Measurements from ENCODE around the gene SLC25A21. TPM values are rescaled to one million over a fixed set of nuclear protein-coding genes. Genes with fewer than 3 reads are reported as not detected.
A peak's percentile ranks its signal among the peaks of the same experiment; 100 is the strongest.

Gene SLC25A21
- total RNA-seq, 1 donor from 2014 or later, result 0.91 TPM

GRCh38 chr14:36672095-36672494 is 500.3 kb downstream of the SLC25A21 start:
- Mint-ChIP-seq H3K9me3 (ENCODE audit: unreplicated experiment) (no peaks in the 10 kb centered on the region), H3K27ac (ENCODE audit: unreplicated experiment) (no peak overlapping the region), H3K36me3 (ENCODE audit: unreplicated experiment) (no peaks in the 10 kb centered on the region), H3K27me3 (ENCODE audit: unreplicated experiment) (peaks cover 3% of the 10 kb centered on the region), H3K4me1 (ENCODE audit: low read depth, unreplicated experiment) (peaks cover 5% of the 10 kb centered on the region), H3K4me3 (ENCODE audit: unreplicated experiment) (no peak overlapping the region)
- no peak for DNase-seq
- TF ChIP-seq CTCF (IDR thresholded peaks at IDR 0.05; ENCODE audit: partially characterized antibody, unreplicated experiment), result no peak

GRCh38 chr14:36671149-36671548 is 501.3 kb downstream of the SLC25A21 start:
- peaks cover 7% of the 10 kb centered on the region for H3K27me3 Mint-ChIP-seq (ENCODE audit: unreplicated experiment)
- H3K36me3 Mint-ChIP-seq (ENCODE audit: unreplicated experiment), result no peaks in the 10 kb centered on the region
- no peak for DNase-seq
- peaks cover under 1% of the 10 kb centered on the region for H3K4me1 Mint-ChIP-seq (ENCODE audit: low read depth, unreplicated experiment)
- H3K27ac Mint-ChIP-seq (ENCODE audit: unreplicated experiment), result no peak overlapping the region
- H3K9me3 Mint-ChIP-seq (ENCODE audit: unreplicated experiment), result no peaks in the 10 kb centered on the region
- no peak overlapping the region for H3K4me3 Mint-ChIP-seq (ENCODE audit: unreplicated experiment)
- TF ChIP-seq CTCF (IDR thresholded peaks at IDR 0.05; ENCODE audit: partially characterized antibody, unreplicated experiment), result no peak

GRCh38 chr14:36667679-36668078 is 504.7 kb downstream of the SLC25A21 start:
- no peak for TF ChIP-seq CTCF (IDR thresholded peaks at IDR 0.05; ENCODE audit: partially characterized antibody, unreplicated experiment)

GRCh38 chr14:36666416-36667206 is 505.8 kb downstream of the SLC25A21 start:
- peaks cover 31% of the 10 kb centered on the region for H3K27me3 Mint-ChIP-seq (ENCODE audit: unreplicated experiment)
- no peak overlapping the region for H3K27ac Mint-ChIP-seq (ENCODE audit: unreplicated experiment)
- no peaks in the 10 kb centered on the region for H3K36me3 Mint-ChIP-seq (ENCODE audit: unreplicated experiment)
- peaks cover 2% of the 10 kb centered on the region for H3K9me3 Mint-ChIP-seq (ENCODE audit: unreplicated experiment)
- no peak for DNase-seq
- peak overlapping the region; percentile 61 for H3K4me3 Mint-ChIP-seq (ENCODE audit: unreplicated experiment)
- no peak for TF ChIP-seq CTCF (IDR thresholded peaks at IDR 0.05; ENCODE audit: partially characterized antibody, unreplicated experiment)
- H3K4me1 Mint-ChIP-seq (ENCODE audit: low read depth, unreplicated experiment), result peaks cover 4% of the 10 kb centered on the region

More at GRCh38 chr14:36667679-36668078, 504.7 kb downstream of the SLC25A21 start:
- no peak overlapping the region for H3K27ac Mint-ChIP-seq (ENCODE audit: unreplicated experiment)
- H3K4me3 Mint-ChIP-seq (ENCODE audit: unreplicated experiment), result peak overlapping the region; percentile 58
- peaks cover 24% of the 10 kb centered on the region for H3K27me3 Mint-ChIP-seq (ENCODE audit: unreplicated experiment)
- H3K4me1 Mint-ChIP-seq (ENCODE audit: low read depth, unreplicated experiment), result peaks cover 4% of the 10 kb centered on the region
- no peak for DNase-seq
- no peaks in the 10 kb centered on the region for H3K36me3 Mint-ChIP-seq (ENCODE audit: unreplicated experiment)
- H3K9me3 Mint-ChIP-seq (ENCODE audit: unreplicated experiment), result peaks cover 2% of the 10 kb centered on the region

- Mint-ChIP-seq H3K4me1 (ENCODE audit: low read depth, unreplicated experiment) (peaks cover 9% of the 10 kb centered on the region), H3K27me3 (ENCODE audit: unreplicated experiment) (peaks cover 34% of the 10 kb centered on the region), H3K27ac (ENCODE audit: unreplicated experiment) (no peak overlapping the region), H3K4me3 (ENCODE audit: unreplicated experiment) (peak overlapping the region; percentile 61), H3K36me3 (ENCODE audit: unreplicated experiment) (no peaks in the 10 kb centered on the region), H3K9me3 (ENCODE audit: unreplicated experiment) (peaks cover 5% of the 10 kb centered on the region)
- no peak for DNase-seq
- no peak for TF ChIP-seq CTCF (IDR thresholded peaks at IDR 0.05; ENCODE audit: partially characterized antibody, unreplicated experiment)
These were observed 506.5 kb downstream of the SLC25A21 start for GRCh38 chr14:36665887-36666415.
